B cell (primary cell): Measurements from ENCODE around the gene NDFIP1. TPM values are rescaled to one million over a fixed set of nuclear protein-coding genes. Genes with fewer than 3 reads are reported as not detected.

Experiments
- ATAC-seq: fragments of 200-7000 bp; cut with Tn5 transposase; one replicate; pipeline ENCODE4 v1.10.0; 2021; ENCODE audit warnings: low read depth, mild to moderate bottlenecking, moderate number of reproducible peaks, moderate library complexity
- CTCF ChIA-PET: fragments of 350-600 bp; sonication (Branson Sonifier 250); formaldehyde crosslinking; loops from one replicate; lab custom pipeline; 2021; ENCODE audit warnings: antibody characterized with exemption, inconsistent platforms; lab: Charles Lee
- POLR2A ChIA-PET: fragments of 350-600 bp; sonication (Branson Sonifier 250); formaldehyde crosslinking; loops from one replicate; lab custom pipeline; 2021; ENCODE audit warnings: antibody characterized with exemption; lab: Charles Lee
- DNase-seq: peaks from one replicate; pipeline ENCODE4 v3.0.0; 2013
- H2AFZ ChIP-seq: 2 replicates; pipeline ENCODE4 v1.6.1; 2012; ENCODE audit warnings: mild to moderate bottlenecking, low read depth, low read length; ENCODE audit not compliant: insufficient read depth, poor library complexity, severe bottlenecking
- H3K27ac ChIP-seq, 2 donors: 1 replicate in 1 of 2; 2 replicates in 1 of 2; pipeline ENCODE4 v1.5.1; 2012 to 2013; ENCODE audit warnings: low read length in 2 of 2, mild to moderate bottlenecking in 2 of 2, moderate library complexity in 1 of 2
- H3K27me3 ChIP-seq, 4 experiments: fragments of 200-600 bp in 1 of 4; sonication (generic) in 1 of 4; replicated peaks in 1 of 4; 1 replicate in 2 of 4; 2 replicates in 2 of 4; pipeline versions ENCODE4 v1.6.1 to v1.7.0; 2013 to 2016; ENCODE audit warnings: low read length in 3 of 4, mild to moderate bottlenecking in 2 of 4, mixed read lengths in 1 of 4, moderate library complexity in 1 of 4; ENCODE audit not compliant: insufficient read depth in 4 of 4, control insufficient read depth in 3 of 4; ENCODE audit errors: control extremely low read depth in 1 of 4
- H3K36me3 ChIP-seq, 2 experiments: replicated peaks in 1 of 2; 1 replicate in 1 of 2; 2 replicates in 1 of 2; pipeline versions ENCODE4 v1.6.1 to v1.7.1; 2013; ENCODE audit warnings: low read length in 1 of 2; ENCODE audit not compliant: insufficient read depth in 2 of 2, control insufficient read depth in 1 of 2; ENCODE audit errors: control extremely low read depth in 1 of 2, extremely low read depth in 1 of 2
- H3K4me1 ChIP-seq, 2 donors: fragments of 200-600 bp in 1 of 2; sonication (generic) in 1 of 2; 1 replicate in 1 of 2; 2 replicates in 1 of 2; pipeline versions ENCODE4 v1.5.1 to v1.6.1; 2013 to 2017; ENCODE audit warnings: low read length in 2 of 2; ENCODE audit not compliant: control insufficient read depth in 2 of 2, insufficient read depth in 2 of 2
- H3K4me2 ChIP-seq: replicated peaks from 2 replicates; pipeline ENCODE3; 2012; ENCODE audit warnings: mild to moderate bottlenecking, low read depth, low read length; ENCODE audit not compliant: poor library complexity, severe bottlenecking
- H3K4me3 ChIP-seq, 5 experiments: fragments of 200-600 bp in 1 of 5; sonication (generic) in 1 of 5; 1 replicate in 3 of 5; 2 replicates in 2 of 5; pipeline versions ENCODE4 v1.5.1 to v1.7.0; 2011 to 2016; ENCODE audit warnings: low read length in 4 of 5, mild to moderate bottlenecking in 4 of 5, low read depth in 2 of 5, control low read depth in 1 of 5, moderate library complexity in 1 of 5; ENCODE audit not compliant: insufficient read depth in 1 of 5; ENCODE audit errors: control extremely low read depth in 1 of 5, extremely low read depth in 1 of 5
- H3K79me2 ChIP-seq: fragments of 200-600 bp; sonication (generic); one replicate; pipeline ENCODE4 v1.6.0; 2016; ENCODE audit warnings: low read length; ENCODE audit not compliant: control insufficient read depth, insufficient read depth
- H3K9ac ChIP-seq: fragments of 200-600 bp; sonication (generic); 2 replicates; pipeline ENCODE4 v1.6.1; 2017; ENCODE audit warnings: mild to moderate bottlenecking, low read length, moderate library complexity
- H3K9me3 ChIP-seq, 3 donors: one replicate each; pipeline versions ENCODE4 v1.6.1 to v1.7.1; 2013; ENCODE audit warnings: low read length in 2 of 3; ENCODE audit not compliant: control insufficient read depth in 2 of 3, insufficient read depth in 1 of 3; ENCODE audit errors: control extremely low read depth in 1 of 3
- H4K20me1 ChIP-seq: 2 replicates; pipeline ENCODE4 v1.6.0; 2012; ENCODE audit warnings: mild to moderate bottlenecking, low read length; ENCODE audit not compliant: insufficient read depth, control insufficient read depth, poor library complexity, severe bottlenecking
- H3K27ac Mint-ChIP-seq: one replicate; pipeline ENCODE4 v1.8.0; 2021; ENCODE audit warnings: mixed read lengths
- H3K27me3 Mint-ChIP-seq: one replicate; pipeline ENCODE4 v1.8.0; 2021; ENCODE audit warnings: mixed read lengths
- H3K4me1 Mint-ChIP-seq: one replicate; pipeline ENCODE4 v1.8.0; 2021; ENCODE audit warnings: mixed read lengths
- H3K4me3 Mint-ChIP-seq: one replicate; pipeline ENCODE4 v1.8.0; 2021; ENCODE audit warnings: mixed read lengths
- H3K9me3 Mint-ChIP-seq: one replicate; pipeline ENCODE4 v1.8.0; 2022; ENCODE audit warnings: mixed read lengths; ENCODE audit not compliant: insufficient read depth
- EZH2 ChIP-seq: IDR thresholded peaks from 2 replicates; pipeline ENCODE4 v1.6.1; 2012; ENCODE audit warnings: borderline replicate concordance, low read depth, mild to moderate bottlenecking, moderate library complexity, low read length; ENCODE audit not compliant: insufficient read depth, poor library complexity, severe bottlenecking
- WGBS: methylation state at CpG from one replicate; pipeline ENCODE4 v1.1.5; 2013; ENCODE audit warnings: missing lambda C conversion rate; ENCODE audit not compliant: insufficient coverage; 5-methylcytosine and 5-hydroxymethylcytosine counted together
- intact Hi-C: fragments of 100-400 bp; cut with micrococcal nuclease; formaldehyde crosslinking; loops from one replicate; pipeline ENCODE4 v1.10.0; 2022
- polyA plus RNA-seq: library from polyadenylated mRNA; depleted of rRNA; stranded (reverse); fragments of >200 nt; gene quantifications from 2 replicates; pipeline ENCODE4 v1.2.3, GENCODE V29; 2012
- total RNA-seq, 2 donors: library from RNA; stranded (reverse); fragments of 120-200 nt in 1 of 2; gene quantifications; 1 replicate in 1 of 2; 2 replicates in 1 of 2; pipeline versions ENCODE4 v1.2.3 to v1.2.4, GENCODE V29; 2013 to 2022
- TF ChIP-seq, protein P1 (sequence below): fragments of 200-600 bp; IDR thresholded peaks from one replicate; pipeline ENCODE4 v1.8.0; 2022; ENCODE audit warnings: antibody characterized with exemption, mild to moderate bottlenecking

The NDFIP1 gene
- total and polyA plus RNA-seq, 2 donors (not counting 1 experiment from before 2014, with no cell fraction given), result 10.6 to 34.6 TPM

DNA sequence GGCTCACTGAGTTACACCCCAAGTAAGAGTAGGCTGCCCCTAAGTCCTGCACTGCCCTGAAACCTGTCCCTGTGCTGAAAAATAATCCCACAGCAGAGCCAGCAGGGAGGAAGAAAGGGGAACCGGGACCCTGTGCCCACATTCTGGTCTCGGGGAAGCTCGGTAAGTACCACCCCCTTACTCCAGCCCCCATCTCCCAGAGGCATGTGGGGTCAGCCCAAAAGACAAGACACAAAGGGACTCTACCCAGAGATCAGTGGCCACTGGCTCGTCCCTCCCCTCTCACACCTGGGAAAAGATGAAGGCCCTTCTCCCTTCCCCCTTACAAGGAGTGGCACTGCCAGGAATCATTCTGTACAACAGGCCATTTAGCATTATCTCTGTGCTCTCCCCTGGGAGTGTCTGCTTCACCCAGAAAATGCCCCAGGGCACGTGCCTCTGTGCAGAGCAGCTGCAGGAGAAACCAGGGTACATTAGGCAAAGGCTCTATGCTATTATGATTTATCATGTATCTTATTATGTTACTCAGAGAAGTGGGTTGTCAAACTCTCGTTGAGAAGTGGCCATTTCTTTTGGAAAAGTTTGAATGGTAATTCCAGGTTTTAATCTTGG is 71.3 kb downstream of the NDFIP1 start:
- Histone ChIP-seq H3K4me3 (no peak overlapping the region), H3K36me3 (no peaks in the 10 kb centered on the region), H3K4me1 (no peaks in the 10 kb centered on the region), H3K9me3 (no peaks in the 10 kb centered on the region), H2AFZ (no peak overlapping the region), H4K20me1 (no peaks in the 10 kb centered on the region), H3K27ac (no peak overlapping the region), H3K79me2 (no peaks in the 10 kb centered on the region), H3K9ac (no peak overlapping the region), H3K4me2 (no peak overlapping the region), H3K27me3 (no peaks in the 10 kb centered on the region)
- CTCF ChIA-PET, result no interaction called here
- no peak for ATAC-seq
- intact Hi-C loops, result no loop called here
- Mint-ChIP-seq H3K9me3 (no peaks in the 10 kb centered on the region), H3K27ac (no peak overlapping the region), H3K27me3 (peaks cover 7% of the 10 kb centered on the region), H3K4me1 (no peaks in the 10 kb centered on the region), H3K4me3 (no peak overlapping the region)
- WGBS, result 89% methylated on average over 1 of the region's 6 CpGs
- TF ChIP-seq EZH2, result no peak
- TF ChIP-seq, protein P1, sequence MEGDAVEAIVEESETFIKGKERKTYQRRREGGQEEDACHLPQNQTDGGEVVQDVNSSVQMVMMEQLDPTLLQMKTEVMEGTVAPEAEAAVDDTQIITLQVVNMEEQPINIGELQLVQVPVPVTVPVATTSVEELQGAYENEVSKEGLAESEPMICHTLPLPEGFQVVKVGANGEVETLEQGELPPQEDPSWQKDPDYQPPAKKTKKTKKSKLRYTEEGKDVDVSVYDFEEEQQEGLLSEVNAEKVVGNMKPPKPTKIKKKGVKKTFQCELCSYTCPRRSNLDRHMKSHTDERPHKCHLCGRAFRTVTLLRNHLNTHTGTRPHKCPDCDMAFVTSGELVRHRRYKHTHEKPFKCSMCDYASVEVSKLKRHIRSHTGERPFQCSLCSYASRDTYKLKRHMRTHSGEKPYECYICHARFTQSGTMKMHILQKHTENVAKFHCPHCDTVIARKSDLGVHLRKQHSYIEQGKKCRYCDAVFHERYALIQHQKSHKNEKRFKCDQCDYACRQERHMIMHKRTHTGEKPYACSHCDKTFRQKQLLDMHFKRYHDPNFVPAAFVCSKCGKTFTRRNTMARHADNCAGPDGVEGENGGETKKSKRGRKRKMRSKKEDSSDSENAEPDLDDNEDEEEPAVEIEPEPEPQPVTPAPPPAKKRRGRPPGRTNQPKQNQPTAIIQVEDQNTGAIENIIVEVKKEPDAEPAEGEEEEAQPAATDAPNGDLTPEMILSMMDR, result no peak
- POLR2A ChIA-PET, result no interaction called here
- DNase-seq, result no peak

DNA sequence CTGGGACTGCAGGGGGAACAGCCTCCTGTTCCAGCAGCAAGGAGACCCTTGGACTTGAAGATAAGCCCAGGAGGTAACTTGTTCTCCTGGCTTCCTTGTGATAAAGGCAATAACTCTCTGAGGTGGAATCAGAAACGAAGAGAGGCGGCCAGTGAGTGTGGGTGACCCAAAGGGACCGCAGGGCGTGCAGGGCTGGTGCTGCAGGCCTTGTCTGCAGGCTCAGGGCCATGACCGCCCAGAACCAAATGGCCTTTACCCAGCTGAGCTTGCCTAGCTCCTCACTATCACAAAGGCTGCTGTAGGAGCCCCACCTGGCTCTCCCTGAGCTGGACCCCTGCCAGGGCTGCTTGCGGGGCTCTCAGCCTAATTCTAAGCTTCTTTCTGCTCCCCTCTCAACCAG is 72.5 kb downstream of the NDFIP1 start:
- Histone ChIP-seq H3K4me1 (no peaks in the 10 kb centered on the region), H3K9me3 (no peaks in the 10 kb centered on the region), H3K27ac (no peak overlapping the region), H3K4me3 (no peak overlapping the region), H3K27me3 (no peaks in the 10 kb centered on the region), H2AFZ (no peak overlapping the region), H3K9ac (no peak overlapping the region), H3K79me2 (no peaks in the 10 kb centered on the region), H4K20me1 (no peaks in the 10 kb centered on the region), H3K36me3 (no peaks in the 10 kb centered on the region), H3K4me2 (no peak overlapping the region)
- POLR2A ChIA-PET, result no interaction called here
- TF ChIP-seq, protein P1, result no peak
- no peak for TF ChIP-seq EZH2
- WGBS, result 94% methylated on average over 6 of the region's 6 CpGs
- no peaks in the 10 kb centered on the region for H3K4me1 Mint-ChIP-seq
- H3K27ac Mint-ChIP-seq, result no peak overlapping the region
- CTCF ChIA-PET, result no interaction called here
- DNase-seq (no peak), ATAC-seq (no peak)
- no peaks in the 10 kb centered on the region for H3K9me3 Mint-ChIP-seq
- intact Hi-C loops, result no loop called here
- peaks cover 12% of the 10 kb centered on the region for H3K27me3 Mint-ChIP-seq
- H3K4me3 Mint-ChIP-seq, result no peak overlapping the region
